ENCODE data around the gene RHOB.
"Not testable (repeated sequence)": the region's sequence is repeated elsewhere in the genome, so short reads cannot be mapped to it uniquely, and the experiment has no call there.

Gene RHOB

GRCh38 chr2:20422402-20423271, 24.2 kb upstream of the RHOB start:
- DNase-seq: no peak

- DNase-seq: no peak
Measured at GRCh38 chr2:20423359-20423758, 23.5 kb upstream of the RHOB start.

GRCh38 chr2:20423847-20424246, 23.0 kb upstream of the RHOB start:
- no peak for DNase-seq

DNA sequence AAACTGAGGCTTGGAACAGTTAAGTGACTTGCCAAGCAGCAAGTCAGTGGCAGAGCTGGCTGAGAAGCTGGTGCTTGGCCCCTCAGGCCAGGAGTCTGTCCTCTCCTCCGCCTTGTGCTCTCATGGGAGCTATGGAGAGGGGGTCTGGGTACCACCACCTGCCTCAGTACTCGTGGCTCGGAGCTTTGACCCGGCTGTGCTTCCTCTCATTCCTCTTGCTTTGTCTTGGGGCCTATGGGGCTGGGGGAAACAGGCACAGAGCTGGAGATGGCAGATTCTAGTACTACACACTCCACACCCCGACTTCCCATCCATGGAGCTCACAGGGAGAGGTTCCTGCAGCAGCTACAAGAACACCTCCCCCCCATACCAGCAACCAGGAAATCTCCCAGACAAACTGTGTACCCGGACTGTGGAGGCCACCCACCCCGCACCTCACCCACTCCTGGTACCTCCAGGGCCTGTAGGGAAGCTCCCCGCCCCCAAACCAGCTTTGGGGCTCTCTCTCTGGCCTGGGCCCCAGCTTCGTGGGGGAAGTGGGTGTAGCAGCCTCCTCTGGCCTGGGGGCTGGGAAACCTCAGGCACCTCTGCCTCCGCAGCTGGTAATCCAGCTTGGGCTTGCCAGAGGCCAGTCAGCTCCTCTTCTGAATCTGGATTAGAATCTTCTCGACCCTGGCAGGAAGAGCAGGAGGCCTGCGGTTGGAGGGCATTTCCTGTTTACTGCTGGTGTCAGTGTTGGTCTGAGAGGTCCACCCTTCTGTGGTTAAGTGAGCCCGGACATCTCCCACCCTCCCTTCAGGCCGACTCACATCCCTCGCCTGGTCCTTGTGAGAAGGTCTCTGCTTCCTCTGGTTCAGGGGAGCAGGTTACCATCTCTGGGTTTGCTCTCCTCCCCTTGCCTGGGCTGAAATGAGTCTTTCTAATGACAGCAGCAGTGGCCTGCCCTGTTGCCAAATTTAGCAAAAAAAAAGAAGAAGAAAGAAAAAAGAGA, 22.3 kb upstream of the RHOB start:
- no peak for DNase-seq

GRCh38 chr2:20425371-20425881, 21.4 kb upstream of the RHOB start:
- DNase-seq: no peak

DNA sequence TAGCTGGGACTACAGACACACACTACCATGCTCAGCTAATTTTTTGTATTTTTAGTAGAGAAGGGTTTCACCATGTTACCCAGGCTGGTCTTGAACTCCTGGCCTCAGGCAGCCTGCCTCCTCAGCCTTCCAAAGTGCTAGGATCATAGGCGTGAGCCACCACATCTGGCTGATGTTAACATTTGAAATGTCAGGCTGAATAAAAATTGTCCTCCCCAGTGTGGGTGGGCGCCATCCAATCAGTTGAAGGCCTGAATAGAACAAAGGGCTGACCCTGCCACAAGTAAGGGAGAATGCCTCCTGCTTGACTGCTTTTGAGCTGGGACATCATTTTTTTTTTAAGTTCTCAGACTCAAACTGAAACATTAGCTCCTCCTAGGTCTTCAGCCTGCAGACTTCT, 21.0 kb upstream of the RHOB start:
- no peak for DNase-seq

DNA sequence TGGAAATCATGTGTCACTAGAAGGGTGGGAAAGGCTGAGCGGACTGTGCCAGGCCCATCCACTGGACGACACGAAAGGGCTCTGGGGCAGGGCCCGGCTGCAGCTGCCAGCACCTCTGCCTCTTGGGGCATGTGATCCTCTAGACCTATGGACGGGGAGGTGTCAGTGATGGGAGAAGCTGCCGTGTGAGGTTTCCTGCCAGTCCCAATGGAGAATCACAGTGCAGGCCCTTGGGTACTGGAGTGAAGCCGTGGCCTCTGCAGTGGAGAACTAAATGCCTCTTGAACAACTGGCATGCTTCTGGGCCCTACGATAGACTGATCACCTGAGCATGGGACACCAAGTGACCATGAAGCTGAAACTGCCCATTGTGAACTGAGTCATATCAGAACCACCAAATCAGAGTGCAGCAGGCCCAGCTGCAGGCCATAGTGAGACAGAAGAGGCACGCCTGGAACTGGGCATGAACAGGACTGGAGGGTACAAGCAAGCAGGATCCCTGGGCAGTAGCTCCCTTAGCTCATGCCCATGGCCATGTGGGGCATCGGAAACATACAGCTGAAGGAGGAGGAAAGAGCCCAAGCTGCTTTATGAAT, 18.8 kb upstream of the RHOB start:
- DNase-seq: no peak

GRCh38 chr2:20428717-20429490, 18.0 kb upstream of the RHOB start:
- DNase-seq: no peak

- no peak for DNase-seq
Measured at GRCh38 chr2:20429528-20429927, 17.3 kb upstream of the RHOB start.

DNA sequence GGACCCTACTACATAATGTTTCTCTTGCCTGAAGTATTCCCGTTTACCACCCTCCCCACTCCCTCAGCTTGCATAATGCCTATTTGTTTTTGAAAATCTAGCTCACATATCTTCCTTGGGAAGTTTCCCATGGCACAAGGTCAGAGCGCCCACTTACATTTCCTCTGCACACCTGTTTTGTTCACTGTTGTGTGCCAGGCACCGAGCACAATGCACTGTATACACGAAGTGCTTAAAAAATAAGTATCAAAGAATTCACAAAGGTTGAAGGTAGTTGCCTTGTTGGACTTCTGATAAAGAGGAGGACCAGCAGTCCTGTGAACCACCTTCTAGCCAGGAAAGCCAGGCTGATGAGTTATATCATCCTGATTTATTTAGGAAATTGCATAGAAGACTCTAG, 16.8 kb upstream of the RHOB start:
- no peak for DNase-seq

DNA sequence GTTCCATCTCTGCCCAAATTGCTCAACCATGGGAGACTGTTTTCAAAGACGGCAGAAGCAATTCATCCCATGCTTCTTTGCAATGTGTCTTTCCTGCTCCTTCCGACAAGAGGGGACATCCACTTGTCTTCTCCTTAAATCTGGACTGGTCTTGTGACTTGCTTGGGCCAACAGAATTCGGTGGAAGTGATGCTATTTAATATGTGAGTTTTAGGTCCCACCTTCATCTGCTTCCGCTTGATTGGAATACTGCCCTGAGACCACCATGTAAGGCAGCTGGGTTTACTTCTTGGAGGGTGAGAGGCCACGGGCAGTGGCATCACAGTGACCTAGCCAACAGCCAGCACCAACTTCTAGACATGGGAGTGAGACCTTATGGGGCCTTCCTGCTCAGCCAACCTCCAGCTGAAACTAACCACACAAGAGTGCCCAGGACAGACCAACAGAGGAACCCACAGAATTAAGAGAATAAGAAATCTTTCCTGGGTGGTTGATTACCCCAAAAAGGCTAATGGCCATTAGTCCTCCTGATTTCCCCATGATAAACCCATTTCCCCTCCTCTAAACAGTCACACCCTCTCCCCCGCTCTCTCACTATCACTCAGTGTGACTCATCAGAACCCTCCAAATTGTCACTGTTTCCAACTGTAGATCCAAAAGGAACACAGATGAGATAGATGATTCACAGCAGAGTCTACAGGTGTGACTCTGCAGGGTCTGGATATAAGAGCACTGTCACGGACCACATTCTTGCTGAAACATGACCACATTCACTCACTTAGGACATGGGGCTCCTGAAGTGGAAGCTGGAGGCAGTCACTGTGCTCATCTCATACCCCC, 16.2 kb upstream of the RHOB start:
- DNase-seq: no peak

DNA sequence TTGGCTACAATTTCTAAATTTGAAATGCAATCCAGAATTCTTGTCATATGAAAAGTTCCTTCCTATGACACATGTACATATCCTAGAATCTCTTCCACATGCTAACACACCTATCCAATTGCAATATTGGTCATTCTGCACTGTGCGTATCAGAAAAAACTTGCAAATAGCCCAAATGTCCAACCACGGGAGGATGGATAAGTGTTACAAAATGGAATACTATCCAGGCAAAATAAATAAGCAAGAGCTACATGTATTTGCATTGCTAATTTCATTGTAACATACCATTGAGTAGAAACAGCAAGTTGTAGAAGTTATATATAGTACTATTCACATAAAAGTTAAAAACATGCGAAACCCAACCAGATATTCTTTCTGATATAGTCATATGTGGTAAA, 15.6 kb upstream of the RHOB start:
- no peak for DNase-seq

- no peak for DNase-seq
Measured at GRCh38 chr2:20431772-20432171, 15.1 kb upstream of the RHOB start.

DNA sequence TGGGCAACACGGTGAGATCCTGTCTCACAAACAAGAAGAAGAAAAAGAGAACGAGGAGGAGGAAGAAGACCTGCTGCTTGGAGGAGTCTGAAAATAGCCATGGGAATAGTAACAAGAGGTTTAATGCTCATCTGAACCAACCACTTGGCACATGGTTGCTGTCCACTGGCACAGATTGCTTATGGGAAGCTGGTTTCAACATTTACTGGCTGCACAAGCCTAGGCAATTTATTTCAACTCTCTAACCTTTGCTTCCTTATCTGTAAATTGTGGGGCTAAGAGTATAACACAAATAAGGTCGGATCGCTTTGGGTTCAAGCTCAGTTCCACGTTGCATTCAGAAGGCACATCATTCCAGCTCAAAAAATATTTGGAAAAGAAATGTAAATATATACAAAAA, 14.2 kb upstream of the RHOB start:
- no peak for DNase-seq

DNA sequence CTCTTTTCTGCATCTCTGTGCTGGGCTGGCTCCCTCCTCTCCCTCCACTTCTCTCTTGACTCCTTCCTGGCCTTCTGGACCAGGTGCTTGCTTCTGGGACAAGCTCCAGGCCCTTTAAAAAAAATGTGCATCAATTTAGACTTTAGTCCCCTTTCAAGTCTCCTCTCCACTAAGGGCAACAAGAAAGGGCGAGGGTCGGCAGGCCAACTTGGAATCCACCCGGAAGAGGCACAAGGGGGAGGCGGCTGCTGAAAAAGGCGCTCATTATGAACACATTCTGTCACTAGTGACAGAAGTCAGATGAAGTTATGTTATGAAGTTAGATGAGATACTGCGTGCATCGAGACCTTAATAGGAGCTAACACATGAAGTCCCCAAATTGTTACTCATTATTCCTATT, 13.6 kb upstream of the RHOB start:
- DNase-seq: no peak

GRCh38 chr2:20433946-20434553, 12.8 kb upstream of the RHOB start:
- DNase-seq: no peak

DNA sequence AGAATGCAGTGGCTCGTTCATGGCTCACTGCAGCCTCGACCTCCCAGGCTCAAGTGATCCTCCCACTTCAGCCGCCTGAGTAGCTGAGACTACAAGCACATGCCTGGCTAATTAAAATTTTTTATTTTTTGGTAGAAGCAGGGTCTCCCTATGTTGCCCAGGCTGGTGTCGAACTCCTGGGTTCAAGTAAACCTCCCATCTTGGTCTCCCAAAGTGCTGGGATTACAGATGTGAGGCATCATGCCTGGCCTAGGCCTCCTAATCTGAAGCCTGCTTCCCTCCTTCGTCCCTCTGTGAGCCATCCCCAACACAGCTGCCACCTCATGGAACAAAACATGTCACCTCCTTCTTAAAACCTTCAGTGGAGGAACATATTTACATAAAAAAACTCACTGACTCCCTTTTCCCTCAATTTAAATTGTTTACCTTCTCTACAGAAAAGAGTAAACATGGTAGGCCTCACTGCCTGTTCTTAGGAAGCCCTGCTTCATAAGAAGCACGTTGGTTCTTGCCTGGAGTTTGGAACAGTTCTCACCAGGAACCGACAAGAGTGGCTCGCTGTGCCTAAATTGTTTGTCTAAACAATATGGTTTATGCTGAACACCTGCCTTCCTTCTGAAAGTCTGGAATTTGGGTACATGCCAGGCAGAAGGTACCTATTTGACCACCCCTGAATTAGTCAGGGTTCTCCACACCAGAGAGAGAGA, 12.1 kb upstream of the RHOB start:
- DNase-seq: no peak

DNA sequence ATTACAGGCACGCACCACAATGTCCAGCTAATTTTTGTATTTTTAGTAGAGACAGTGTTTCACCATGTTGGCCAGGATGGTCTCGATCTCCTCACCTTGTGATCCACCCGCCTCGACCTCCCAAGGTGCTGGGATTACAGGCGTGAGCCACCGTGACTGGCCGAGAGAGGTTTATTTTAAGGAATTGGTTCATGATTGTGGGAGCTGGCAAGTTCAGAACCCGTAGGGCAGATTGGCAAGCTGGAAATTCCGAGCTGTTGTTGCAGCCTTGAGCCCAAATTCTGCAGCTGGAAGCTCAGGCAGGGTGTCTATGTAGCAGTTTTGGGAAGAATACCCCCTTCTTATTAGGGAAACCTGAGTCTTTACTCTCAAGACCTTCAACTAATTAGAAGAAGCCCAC, 11.4 kb upstream of the RHOB start:
- DNase-seq: not testable (repeated sequence)

DNA sequence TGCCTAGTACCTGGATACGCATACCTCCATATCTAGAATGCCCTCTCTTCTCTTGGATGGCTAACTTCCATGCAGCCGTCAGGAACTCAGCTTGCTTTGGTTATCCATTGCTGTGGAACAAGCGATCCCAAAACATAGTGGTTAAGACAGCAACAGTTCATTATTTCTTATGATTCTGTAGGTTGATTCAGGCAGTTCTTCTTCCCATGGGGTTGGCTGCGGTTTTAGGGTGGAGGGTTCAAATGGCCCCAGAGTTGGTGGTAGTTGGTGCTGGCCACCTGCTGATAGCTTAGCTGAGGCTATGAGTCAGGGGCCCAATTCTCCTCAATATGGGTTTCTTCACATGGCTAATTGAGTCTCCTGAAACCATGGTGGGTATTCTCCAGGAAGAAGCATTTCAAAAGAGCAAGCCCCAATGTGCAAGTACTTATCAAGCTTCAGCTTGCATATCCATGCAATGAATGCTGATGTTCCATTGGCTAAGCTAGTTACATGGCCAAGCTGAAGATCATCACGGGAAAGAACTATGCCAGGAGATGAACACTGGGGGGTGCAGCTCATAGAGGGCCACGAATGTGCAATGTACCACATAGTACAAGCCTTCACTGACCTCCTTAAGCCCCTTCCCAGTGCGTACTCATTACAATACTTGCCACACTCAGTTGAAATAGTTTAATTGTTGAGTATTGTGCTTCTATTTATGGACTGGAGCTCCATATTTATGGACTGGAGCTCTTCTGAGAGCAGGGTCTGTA, 10.0 kb upstream of the RHOB start:
- no peak for DNase-seq
